WI38 (cell line): Measurements from ENCODE around the gene ENO3.

ENCODE experiments used
- H3K4me3 ChIP-seq: 2 replicates; pipeline ENCODE4 v1.5.1; 2011; ENCODE audit warnings: low read depth, mild to moderate bottlenecking, control low read depth, low read length
- CTCF ChIP-seq: IDR thresholded peaks from 2 replicates; pipeline ENCODE4 v1.5.1; 2012; ENCODE audit warnings: low read depth, mild to moderate bottlenecking, control low read depth, low read length

ENO3 gene

GRCh38 chr17:4966844-4967538 is 16.1 kb downstream of the ENO3 start:
- TF ChIP-seq CTCF: no peak
- peak overlapping the region; percentile 78 for H3K4me3 ChIP-seq

GRCh38 chr17:4967539-4968485 is 16.9 kb downstream of the ENO3 start, which contains the start of gene SPAG7:
Gene SPAG7, minus strand, starts transcription at chr17:4967817. Its CDS starts 13 bp downstream, at chr17:4967804.
- H3K4me3 ChIP-seq: peak within 1 kb of the TSS; percentile 78
- no peak for TF ChIP-seq CTCF

GRCh38 chr17:4968486-4969046 is 17.6 kb downstream of the ENO3 start:
- no peak for TF ChIP-seq CTCF
- H3K4me3 ChIP-seq: peak overlapping the region; percentile 78

GRCh38 chr17:4969047-4969550 is 18.2 kb downstream of the ENO3 start:
- H3K4me3 ChIP-seq: peak overlapping the region; percentile 78
- no peak for TF ChIP-seq CTCF

DNA sequence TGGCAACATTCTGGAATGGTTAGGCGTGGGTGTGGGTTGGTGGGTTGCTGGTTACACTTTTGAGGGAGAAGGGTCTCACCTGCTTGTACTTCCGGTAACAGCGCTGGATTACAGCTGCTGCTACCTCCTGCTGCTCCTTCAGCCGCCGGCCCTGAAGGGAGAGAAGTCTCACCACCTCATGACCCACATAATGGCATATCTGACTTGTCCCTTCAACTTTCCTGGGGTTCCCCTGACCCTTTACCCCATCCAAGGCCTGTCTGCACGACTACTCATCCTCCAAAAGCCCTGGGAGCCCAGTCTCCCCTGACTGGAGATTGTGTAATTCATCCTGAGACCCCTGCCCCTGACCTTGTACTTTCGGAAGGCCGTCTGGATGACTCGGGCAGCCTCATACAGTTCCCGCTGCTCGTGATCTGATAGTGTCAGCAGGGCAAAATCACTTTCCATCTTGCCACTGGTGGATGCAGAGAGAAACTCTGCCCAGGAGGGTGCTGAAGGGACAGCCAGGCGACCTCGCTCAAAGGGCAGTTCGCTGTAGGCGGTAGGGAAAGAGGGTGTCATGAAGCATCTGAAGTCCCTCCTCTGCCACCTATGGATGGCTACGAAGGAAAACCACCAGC is 18.7 kb downstream of the ENO3 start:
- H3K4me3 ChIP-seq: peak overlapping the region; percentile 12; the same call in 1 of the 2 replicates
- TF ChIP-seq CTCF: no peak

DNA sequence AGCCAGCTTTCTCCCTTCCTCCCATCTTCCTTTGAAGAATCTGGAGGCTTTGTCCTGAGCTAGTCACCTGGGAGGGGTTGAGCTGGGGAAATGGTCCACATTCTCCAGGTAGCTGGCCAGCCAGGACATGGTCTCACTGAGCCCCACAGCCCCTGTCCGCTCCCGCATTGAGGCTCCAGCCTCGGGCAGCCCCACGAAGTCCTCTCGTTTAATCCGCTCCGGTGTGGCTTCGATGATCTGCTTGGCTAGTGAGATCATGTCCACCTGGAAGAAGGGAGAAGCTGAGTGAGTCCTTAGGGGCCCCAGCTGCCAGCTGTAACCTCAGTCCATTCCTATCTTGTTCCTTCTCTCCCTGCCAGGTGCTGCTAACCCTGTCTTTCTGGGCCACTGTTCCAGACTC is 19.4 kb downstream of the ENO3 start:
- no peak overlapping the region for H3K4me3 ChIP-seq
- no peak for TF ChIP-seq CTCF
